K562 (cell line): Measurements from ENCODE around the gene HTT-AS. TPM values are rescaled to one million over a fixed set of nuclear protein-coding genes. Genes with fewer than 3 reads are reported as not detected.

Source experiments
- ARID4B ChIP-seq: sonication (generic); formaldehyde crosslinking; IDR thresholded peaks from 2 replicates; pipeline ENCODE4 v1.8.0; 2022; ENCODE audit warnings: mild to moderate bottlenecking, missing genetic modification reagents
- BRD4 ChIP-seq: fragments of 200-600 bp; sonication (generic); IDR thresholded peaks from 2 replicates; pipeline ENCODE4 v1.6.1; 2017; ENCODE audit warnings: inconsistent platforms
- BRF1 ChIP-seq: IDR thresholded peaks from 3 replicates; pipeline ENCODE4 v1.6.1; 2011; ENCODE audit warnings: borderline replicate concordance, mild to moderate bottlenecking; ENCODE audit not compliant: insufficient read length; ENCODE audit errors: extremely low read depth
- CCNT2 ChIP-seq: IDR thresholded peaks from 2 replicates; pipeline ENCODE4 v1.6.1; 2011; ENCODE audit warnings: borderline replicate concordance, low read depth, mild to moderate bottlenecking, moderate library complexity, mixed read lengths, low read length; ENCODE audit not compliant: insufficient read length; ENCODE audit errors: extremely low read depth
- CEBPG ChIP-seq, 3 experiments: fragments of 200-800 bp in 1 of 3; sonication (Bioruptor generic) in 1 of 3; sonication (generic) in 1 of 3; formaldehyde crosslinking in 1 of 3; IDR thresholded peaks in 2 of 3; conservative IDR thresholded peaks in 1 of 3; 2 replicates each; pipeline versions ENCODE4 v1.6.1 to v1.8.0; 2016 to 2022; ENCODE audit warnings: missing compliant biosample characterization in 2 of 3, missing genetic modification characterization in 2 of 3, mild to moderate bottlenecking in 1 of 3, missing genetic modification reagents in 1 of 3
- CREBBP ChIP-seq: IDR thresholded peaks from one replicate; pipeline ENCODE4 v1.6.1; 2012; ENCODE audit warnings: low read depth, mild to moderate bottlenecking, control low read depth, inconsistent platforms, low read length
- GMEB1 ChIP-seq: fragments of 250-450 bp; sonication (Bioruptor Pico); IDR thresholded peaks from 2 replicates; pipeline ENCODE4 v1.4.0; 2020; ENCODE audit warnings: mild to moderate bottlenecking
- KDM1A ChIP-seq, 2 experiments: fragments of 450-650 bp; IDR thresholded peaks; 2 replicates each; pipeline ENCODE4 v1.6.1; 2016; ENCODE audit warnings: mild to moderate bottlenecking in 2 of 2
- MAX ChIP-seq: sonication (generic); formaldehyde crosslinking; IDR thresholded peaks from 2 replicates; pipeline ENCODE4 v1.9.0; 2022; ENCODE audit warnings: mild to moderate bottlenecking, missing genetic modification reagents
- MBD2 ChIP-seq: sonication (generic); IDR thresholded peaks from 2 replicates; pipeline ENCODE4 v1.6.1; 2016; ENCODE audit warnings: low read depth, borderline replicate concordance
- NRF1 ChIP-seq, 2 experiments: fragments of 450-650 bp; IDR thresholded peaks in 1 of 2; conservative IDR thresholded peaks in 1 of 2; 2 replicates each; pipeline ENCODE4 v1.6.1; 2014; ENCODE audit warnings: mild to moderate bottlenecking in 2 of 2
- POLR2A ChIP-seq: fragments of 450-650 bp; conservative IDR thresholded peaks from 2 replicates; pipeline ENCODE4 v1.6.1; 2016
- TAF1 ChIP-seq: IDR thresholded peaks from 2 replicates; pipeline ENCODE4 v1.6.1; 2011; ENCODE audit warnings: mild to moderate bottlenecking, low read length, moderate library complexity; ENCODE audit not compliant: insufficient read depth, control insufficient read depth, severe bottlenecking; ENCODE audit errors: extremely low read depth
- TBL1XR1 ChIP-seq, 2 experiments: IDR thresholded peaks; 2 replicates each; pipeline ENCODE4 v1.6.1; 2012; ENCODE audit warnings: improper control_type of control experiment in 2 of 2, low read length in 2 of 2, mild to moderate bottlenecking in 1 of 2
- TCF3 ChIP-seq: sonication (generic); formaldehyde crosslinking; IDR thresholded peaks from 2 replicates; pipeline ENCODE4 v1.4.0; 2020; ENCODE audit warnings: mild to moderate bottlenecking, missing genetic modification reagents
- ZNF239 ChIP-seq: fragments of 250-450 bp; sonication (Bioruptor Pico); IDR thresholded peaks from 2 replicates; pipeline ENCODE4 v1.4.0; 2020; ENCODE audit warnings: mild to moderate bottlenecking
- ZNF277 ChIP-seq: fragments of 250-450 bp; sonication (Bioruptor Pico); IDR thresholded peaks from 2 replicates; pipeline ENCODE4 v1.8.0; 2022; ENCODE audit warnings: inconsistent platforms, mild to moderate bottlenecking, moderate library complexity, borderline replicate concordance
- ZNF41 ChIP-seq: fragments of 250-450 bp; sonication (Bioruptor Pico); conservative IDR thresholded peaks from 2 replicates; pipeline ENCODE4 v1.4.0; 2020; ENCODE audit warnings: mild to moderate bottlenecking
- polyA plus RNA-seq, 8 experiments: library from polyadenylated mRNA; depleted of rRNA in 4 of 8; stranded (reverse) in 5 of 8; unstranded in 3 of 8; fragments of >200 nt; fragmentation: Nextera tagmentation in 2 of 8; fragmentation: Illumina TruSeq in 1 of 8; extraction: Ambion mirVana in 2 of 8; extraction: Trizol in 1 of 8; gene quantifications; 2 replicates each; pipeline versions ENCODE4 v1.2.1 to v1.2.3, GENCODE V29; 2011 to 2014; ENCODE audit warnings: inconsistent platforms in 1 of 8, missing spikeins in 1 of 8
- total RNA-seq, 7 experiments: library from RNA; depleted of rRNA in 6 of 7; stranded (reverse); fragments of >200 nt in 6 of 7; fragmentation: Illumina TruSeq in 2 of 7; extraction: Trizol in 2 of 7; gene quantifications; 2 replicates each; pipeline versions ENCODE4 v1.2.1 to v1.2.3, GENCODE V29; 2011 to 2021; ENCODE audit warnings: low replicate concordance in 1 of 7

HTT-AS gene
- total and polyA plus RNA-seq, 9 of the 15 experiments (the other 6 are each of a cell fraction or from before 2014, with no cell fraction given) = not detected

GRCh38 chr4:3074078-3074845, at the start of gene HTT-AS, which contains the start of gene HTT (continued):
- peak; percentile 90 for TF ChIP-seq ARID4B
- TF ChIP-seq KDM1A (IDR thresholded peaks at IDR 0.05) = no peak
- TF ChIP-seq TAF1 = peak; percentile 84
- no peak for TF ChIP-seq ZNF41 (CRISPR knock-in tag)
- 0 out of 4 replicates have a peak, but pooled peaks of 1 of the 2 experiments have one; percentile 22 for TF ChIP-seq TBL1XR1 (IDR thresholded peaks at IDR 0.05; ENCODE audit: low read length in 2 of 2)
- no peak for TF ChIP-seq BRF1
- TF ChIP-seq CEBPG (CRISPR knock-in tag; IDR thresholded peaks at IDR 0.05) = no peak
- no peak for TF ChIP-seq CEBPG (tag; conservative IDR thresholded peaks at IDR 0.05 in 1 of 2, IDR thresholded peaks at IDR 0.05 in 1 of 2)
- no peak; the same call in 1 of the 2 replicates for TF ChIP-seq TCF3
- peak; percentile 54 for TF ChIP-seq MAX (CRISPR knock-in tag)
- peak; percentile 67 for TF ChIP-seq MBD2
- no peak for TF ChIP-seq BRD4
- TF ChIP-seq GMEB1 (CRISPR knock-in tag) = peak; percentile 98
- no peak for TF ChIP-seq ZNF277 (CRISPR knock-in tag)
- peak; percentile 82 for TF ChIP-seq CCNT2
- TF ChIP-seq ZNF239 = no peak
- peak; percentile 92 to 93 for TF ChIP-seq NRF1 (conservative IDR thresholded peaks at IDR 0.05 in 1 of 2, IDR thresholded peaks at IDR 0.05 in 1 of 2)
- no peak for TF ChIP-seq CREBBP
- peak; percentile 88 for TF ChIP-seq POLR2A
